ENCODE measurements around the gene SMIM10L2A. TPM values are rescaled to one million over a fixed set of nuclear protein-coding genes. Genes with fewer than 3 reads are reported as not detected.
A peak's percentile ranks its signal among the peaks of the same experiment; 100 is the strongest.
"Not testable (repeated sequence)": the region's sequence is repeated elsewhere in the genome, so short reads cannot be mapped to it uniquely, and the experiment has no call there.

Gene SMIM10L2A
- total RNA-seq, 2 donors from 2014 or later: 3.4 to 3.8 TPM

- ATAC-seq: no peak
- intact Hi-C loops (cut with DNase I): no loop called here
- no peak for DNase-seq
Observed at GRCh38 chrX:135416546-135416945, 5.2 kb upstream of the SMIM10L2A start.

GRCh38 chrX:135420831-135421230, 913 bp upstream of the SMIM10L2A start:
- intact Hi-C loops (cut with DNase I): no loop called here
- DNase-seq: no peak
- no peak for ATAC-seq

- intact Hi-C loops (cut with DNase I): no loop called here
- peak; percentile 89 for DNase-seq
- peak; percentile 94 to 98 for ATAC-seq
Observed at GRCh38 chrX:135421537-135421931, 210 bp upstream of the SMIM10L2A start.

- intact Hi-C loops (cut with DNase I); DNase-seq; ATAC-seq: not testable (repeated sequence)
Observed at GRCh38 chrX:135422810-135423168, 1.0 kb downstream of the SMIM10L2A start.

GRCh38 chrX:135423173-135423864, 1.6 kb downstream of the SMIM10L2A start:
- ATAC-seq: not testable (repeated sequence)

GRCh38 chrX:135424469-135424868, 2.7 kb downstream of the SMIM10L2A start:
- intact Hi-C loops (cut with DNase I): no loop called here
- no peak for DNase-seq
- no peak for ATAC-seq

More at GRCh38 chrX:135423173-135423864, 1.6 kb downstream of the SMIM10L2A start:
- intact Hi-C loops (cut with DNase I); DNase-seq: not testable (repeated sequence)

- ATAC-seq: no peak
- intact Hi-C loops (cut with DNase I): no loop called here
- no peak for DNase-seq
Observed at GRCh38 chrX:135425026-135425965, 3.6 kb downstream of the SMIM10L2A start.

- DNase-seq: no peak
- ATAC-seq: no peak
- intact Hi-C loops (cut with DNase I): no loop called here
Observed at GRCh38 chrX:135429429-135429828, 7.7 kb downstream of the SMIM10L2A start.

- intact Hi-C loops (cut with DNase I): no loop called here
- ATAC-seq (no peak), DNase-seq (no peak)
Observed at GRCh38 chrX:135431886-135432285, 10.1 kb downstream of the SMIM10L2A start.

GRCh38 chrX:135432453-135432852, 10.7 kb downstream of the SMIM10L2A start:
- ATAC-seq: no peak
- DNase-seq: no peak
- intact Hi-C loops (cut with DNase I): no loop called here

- intact Hi-C loops (cut with DNase I): no loop called here
- no peak for ATAC-seq
- DNase-seq: no peak
Observed at GRCh38 chrX:135432881-135433521, 11.3 kb downstream of the SMIM10L2A start.

- no peak for ATAC-seq
- no peak for DNase-seq
- intact Hi-C loops (cut with DNase I): no loop called here
Observed at GRCh38 chrX:135433531-135434257, 11.9 kb downstream of the SMIM10L2A start.

GRCh38 chrX:135434258-135435138, 12.8 kb downstream of the SMIM10L2A start:
- no peak for ATAC-seq
- intact Hi-C loops (cut with DNase I): no loop called here
- no peak for DNase-seq

- DNase-seq (no peak), ATAC-seq (no peak)
- intact Hi-C loops (cut with DNase I): no loop called here
Observed at GRCh38 chrX:135435139-135435922, 13.6 kb downstream of the SMIM10L2A start.

GRCh38 chrX:135435933-135436332, 14.2 kb downstream of the SMIM10L2A start:
- intact Hi-C loops (cut with DNase I): no loop called here
- DNase-seq: no peak

GRCh38 chrX:135436456-135436855, 14.7 kb downstream of the SMIM10L2A start:
- ATAC-seq: no peak
- intact Hi-C loops (cut with DNase I): no loop called here
- no peak for DNase-seq

More at GRCh38 chrX:135435933-135436332, 14.2 kb downstream of the SMIM10L2A start:
- ATAC-seq: no peak
